ENCODE results near the gene SPAAR.

- TF ChIP-seq CTCF (IDR thresholded peaks at IDR 0.05; ENCODE audit: insufficient read depth, low read depth, low read length): no peak
- no peak for TF ChIP-seq EZH2 (IDR thresholded peaks at IDR 0.05; ENCODE audit: insufficient read depth, low read length)
These were observed 39.6 kb downstream of the SPAAR start for GRCh38 chr9:35948901-35949318.
